ENCODE data around the gene LPIN1.

GRCh38 chr2:11758187-11758586 is 11.8 kb downstream of the LPIN1 start:
- TF ChIP-seq TAF1 (conservative IDR thresholded peaks at IDR 0.05): no peak
- TF ChIP-seq CTCF (IDR thresholded peaks at IDR 0.05; ENCODE audit: low read depth, low read length, missing input control): no peak
- TF ChIP-seq EGR1 (IDR thresholded peaks at IDR 0.05; ENCODE audit: low read depth in 2 of 2): no peak
- TF ChIP-seq GABPA (IDR thresholded peaks at IDR 0.05 in 1 of 2, conservative IDR thresholded peaks at IDR 0.05 in 1 of 2): no peak
- TF ChIP-seq YY1 (IDR thresholded peaks at IDR 0.05): no peak
- TF ChIP-seq MAX (IDR thresholded peaks at IDR 0.05): no peak
- no peak for TF ChIP-seq REST (IDR thresholded peaks at IDR 0.05)
- TF ChIP-seq NR2F2 (IDR thresholded peaks at IDR 0.05): no peak
- TF ChIP-seq HNF4G (IDR thresholded peaks at IDR 0.05): no peak
- TF ChIP-seq ATF3 (IDR thresholded peaks at IDR 0.05): no peak
- no peak for TF ChIP-seq JUND (IDR thresholded peaks at IDR 0.05)
- TF ChIP-seq SP1 (IDR thresholded peaks at IDR 0.05): no peak
- no peak for TF ChIP-seq ZBTB33 (IDR thresholded peaks at IDR 0.05)
- TF ChIP-seq RAD21 (IDR thresholded peaks at IDR 0.05): peak in 1 of 2 donors; percentile 30

Measured in liver (tissue), 3 donors.